Keratinocyte (primary cell): ENCODE results near the gene GTF3A.

ENCODE experiments used
- CTCF ChIP-seq, 3 experiments: IDR thresholded peaks in 1 of 3; conservative IDR thresholded peaks in 1 of 3; optimal IDR thresholded peaks in 1 of 3; 2 replicates in 2 of 3; 3 replicates in 1 of 3; pipeline versions ENCODE3 to v1.5.1; 2011; ENCODE audit warnings: low read length in 3 of 3, mild to moderate bottlenecking in 3 of 3, moderate library complexity in 2 of 3, control low read depth in 1 of 3, inconsistent platforms in 1 of 3; ENCODE audit not compliant: insufficient read depth in 2 of 3; ENCODE audit errors: extremely low read depth in 1 of 3
- EZH2 ChIP-seq: IDR thresholded peaks from one replicate; pipeline ENCODE4 v1.6.1; 2012; ENCODE audit warnings: inconsistent platforms, mild to moderate bottlenecking, low read length, moderate library complexity

- TF ChIP-seq CTCF (optimal IDR thresholded peaks at IDR 0.05 in 1 of 3, IDR thresholded peaks at IDR 0.05 in 1 of 3, conservative IDR thresholded peaks at IDR 0.05 in 1 of 3; ENCODE audit: extremely low read depth in 1 of 3, insufficient read depth in 2 of 3, low read length in 3 of 3), result peak; percentile 43 to 68 (median 48)
- TF ChIP-seq EZH2, result no peak
These were observed 18.1 kb upstream of the GTF3A start for GRCh38 chr13:27406178-27406939.
